ENCODE results near the gene PPP1R18.
A peak's percentile ranks its signal among the peaks of the same experiment; 100 is the strongest.
"Not testable (repeated sequence)": the region's sequence is repeated elsewhere in the genome, so short reads cannot be mapped to it uniquely, and the experiment has no call there.

PPP1R18 gene

GRCh38 chr6:30657922-30658321, 28.5 kb downstream of the PPP1R18 start:
- not testable (repeated sequence) for DNase-seq

GRCh38 chr6:30657454-30657853, 29.0 kb downstream of the PPP1R18 start:
- DNase-seq, result no peak

GRCh38 chr6:30656513-30656912, 29.9 kb downstream of the PPP1R18 start:
- no peak for DNase-seq

GRCh38 chr6:30655743-30656094, 30.7 kb downstream of the PPP1R18 start:
- no peak for DNase-seq

- no peak for DNase-seq
Measured at GRCh38 chr6:30654798-30655742, 31.4 kb downstream of the PPP1R18 start.

GRCh38 chr6:30651143-30651542, 35.3 kb downstream of the PPP1R18 start:
- DNase-seq, result no peak

GRCh38 chr6:30647242-30648116, 39.0 kb downstream of the PPP1R18 start:
- peak; percentile 68 to 83 for DNase-seq

GRCh38 chr6:30646450-30647241, 39.8 kb downstream of the PPP1R18 start, which contains the start of gene C6orf136:
TSS of gene C6orf136 (plus strand) at chr6:30647133. CDS start at chr6:30647232, 99 bp downstream.
- peak; percentile 85 to 95 for DNase-seq

- no peak for DNase-seq
Measured at GRCh38 chr6:30645989-30646388, 40.5 kb downstream of the PPP1R18 start.

GRCh38 chr6:30644769-30645168, 41.7 kb downstream of the PPP1R18 start:
- no peak for DNase-seq

GRCh38 chr6:30643656-30644055, 42.8 kb downstream of the PPP1R18 start:
- DNase-seq, result no peak

GRCh38 chr6:30641048-30641447, 45.4 kb downstream of the PPP1R18 start:
- no peak for DNase-seq

- DNase-seq, result no peak
Measured at GRCh38 chr6:30640481-30640880, 46.0 kb downstream of the PPP1R18 start.

GRCh38 chr6:30635834-30636233, 50.6 kb downstream of the PPP1R18 start:
- no peak for DNase-seq

- DNase-seq, result peak; percentile 51 to 78
Measured at GRCh38 chr6:30626484-30627366, 59.7 kb downstream of the PPP1R18 start, which contains the start of gene ATAT1. TSS of gene ATAT1 (plus strand) at chr6:30626874.
